Suprapubic skin (tissue), 3 donors: Measurements from ENCODE around the gene KRT23.

ENCODE experiments used
- POLR2A ChIP-seq, 2 donors: fragments of 450-650 bp; IDR thresholded peaks; one replicate each; pipeline ENCODE4 v1.6.1; 2017; ENCODE audit warnings: antibody characterized with exemption in 2 of 2, mild to moderate bottlenecking in 2 of 2, moderate library complexity in 2 of 2
- TF ChIP-seq, protein P1 (sequence below), 2 donors: fragments of 200-600 bp in 1 of 2; fragments of 450-650 bp in 1 of 2; sonication (generic) in 1 of 2; IDR thresholded peaks; one replicate each; pipeline ENCODE4 v1.5.1; 2016 to 2019; ENCODE audit warnings: antibody characterized with exemption in 2 of 2, mild to moderate bottlenecking in 1 of 2, moderate library complexity in 1 of 2

DNA sequence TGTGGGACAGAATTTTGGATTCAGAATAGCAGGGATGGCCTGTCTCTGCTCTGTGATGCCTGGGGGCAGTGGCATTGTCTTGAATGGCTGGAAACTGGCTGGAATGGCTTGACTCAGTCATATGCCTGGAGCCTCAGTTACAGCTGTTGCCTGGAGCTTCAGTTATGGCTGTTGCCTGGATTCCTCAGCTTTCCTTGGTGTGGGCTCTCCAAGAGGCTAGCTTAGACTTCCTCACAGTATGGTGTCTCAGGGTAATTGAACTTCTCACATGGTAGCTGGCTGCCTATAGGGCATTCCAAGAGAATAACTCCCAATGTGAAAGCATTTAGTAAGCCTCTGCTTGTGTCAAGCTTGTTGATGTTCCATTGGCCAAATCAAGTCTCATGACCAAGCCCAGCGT, 21.1 kb downstream of the KRT23 start:
- TF ChIP-seq, protein P1, sequence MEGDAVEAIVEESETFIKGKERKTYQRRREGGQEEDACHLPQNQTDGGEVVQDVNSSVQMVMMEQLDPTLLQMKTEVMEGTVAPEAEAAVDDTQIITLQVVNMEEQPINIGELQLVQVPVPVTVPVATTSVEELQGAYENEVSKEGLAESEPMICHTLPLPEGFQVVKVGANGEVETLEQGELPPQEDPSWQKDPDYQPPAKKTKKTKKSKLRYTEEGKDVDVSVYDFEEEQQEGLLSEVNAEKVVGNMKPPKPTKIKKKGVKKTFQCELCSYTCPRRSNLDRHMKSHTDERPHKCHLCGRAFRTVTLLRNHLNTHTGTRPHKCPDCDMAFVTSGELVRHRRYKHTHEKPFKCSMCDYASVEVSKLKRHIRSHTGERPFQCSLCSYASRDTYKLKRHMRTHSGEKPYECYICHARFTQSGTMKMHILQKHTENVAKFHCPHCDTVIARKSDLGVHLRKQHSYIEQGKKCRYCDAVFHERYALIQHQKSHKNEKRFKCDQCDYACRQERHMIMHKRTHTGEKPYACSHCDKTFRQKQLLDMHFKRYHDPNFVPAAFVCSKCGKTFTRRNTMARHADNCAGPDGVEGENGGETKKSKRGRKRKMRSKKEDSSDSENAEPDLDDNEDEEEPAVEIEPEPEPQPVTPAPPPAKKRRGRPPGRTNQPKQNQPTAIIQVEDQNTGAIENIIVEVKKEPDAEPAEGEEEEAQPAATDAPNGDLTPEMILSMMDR (IDR thresholded peaks at IDR 0.05): no peak
- no peak for TF ChIP-seq POLR2A (IDR thresholded peaks at IDR 0.05)
